ENCODE measurements around the gene SLC51B. TPM values are rescaled to one million over a fixed set of nuclear protein-coding genes. Genes with fewer than 3 reads are reported as not detected.
"Not testable (repeated sequence)": the region's sequence is repeated elsewhere in the genome, so short reads cannot be mapped to it uniquely, and the experiment has no call there.

The SLC51B gene
- total RNA-seq, 1 donor, result 0.10 TPM

DNA sequence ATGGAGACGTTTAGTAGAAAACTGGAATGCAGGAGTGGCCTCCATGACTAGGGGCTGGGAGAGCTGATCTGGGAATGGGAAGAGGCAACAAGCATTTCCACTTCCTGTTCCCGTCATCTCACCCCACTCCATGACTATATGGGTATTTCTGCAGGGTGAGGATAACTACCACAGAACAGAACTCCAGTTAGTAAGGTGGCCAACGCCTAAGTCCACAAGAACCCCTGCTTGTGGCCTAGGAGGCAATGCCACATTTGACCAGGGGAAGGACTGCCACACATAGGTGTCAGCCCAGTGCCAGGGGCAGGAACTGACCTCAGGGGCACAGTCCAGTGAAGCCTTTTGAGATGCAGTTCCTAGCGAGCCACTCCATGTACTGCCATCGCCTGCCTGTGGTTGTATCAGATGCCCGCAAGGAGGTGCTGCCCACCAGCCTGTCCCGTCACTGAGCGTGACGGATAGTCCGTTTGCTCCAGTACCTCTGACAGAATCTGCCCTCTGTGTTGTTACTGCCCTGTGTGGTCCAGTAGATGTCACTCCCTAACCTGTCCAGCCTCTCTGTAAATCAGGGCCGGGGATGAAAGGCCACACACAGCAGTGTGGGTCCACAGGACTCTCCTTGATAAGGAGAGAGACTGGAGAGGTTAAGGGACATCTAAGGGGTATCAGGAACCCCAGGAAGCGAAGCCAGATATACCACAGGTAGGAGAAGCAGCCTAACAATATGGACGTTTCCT, 12.2 kb upstream of the SLC51B start:
- Histone ChIP-seq H3K4me3 (ENCODE audit: low read length) (no peak overlapping the region), H3K9me3 (ENCODE audit: low read depth, low read length) (no peaks in the 10 kb centered on the region), H3K27me3 (ENCODE audit: insufficient read depth, low read length) (peaks cover 2% of the 10 kb centered on the region), H3K4me1 (ENCODE audit: insufficient read depth, low read length) (peaks cover 24% of the 10 kb centered on the region)

DNA sequence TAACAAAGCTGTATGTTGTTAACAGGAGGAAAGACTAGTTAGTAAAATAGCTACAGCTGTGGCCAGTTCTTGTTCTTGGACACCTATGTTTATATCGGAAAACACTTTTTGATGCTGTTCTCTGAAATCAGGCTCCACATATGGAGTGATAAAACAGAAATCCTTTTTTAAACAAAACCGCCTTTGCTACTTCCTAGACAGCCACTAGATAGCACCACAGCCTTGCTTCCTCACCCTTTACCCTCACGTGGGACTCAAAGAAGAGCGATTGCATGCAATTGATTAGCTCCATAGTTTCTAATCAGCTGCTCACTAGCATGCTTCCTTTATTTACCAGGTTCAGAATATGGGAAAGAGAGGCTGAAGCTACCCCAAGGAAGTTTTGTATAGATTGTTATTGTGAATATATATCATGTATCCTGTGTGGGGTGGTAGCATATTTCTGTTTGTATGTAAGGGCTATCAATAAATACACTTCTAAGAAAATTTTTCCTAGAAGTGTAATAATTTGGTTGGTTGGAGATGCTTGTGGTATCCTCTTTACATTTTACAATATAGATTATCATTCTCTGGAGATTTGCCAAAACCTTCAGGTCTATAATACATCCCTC, 11.4 kb upstream of the SLC51B start:
- Histone ChIP-seq H3K27me3 (ENCODE audit: insufficient read depth, low read length) (peaks cover 2% of the 10 kb centered on the region), H3K9me3 (ENCODE audit: low read depth, low read length) (no peaks in the 10 kb centered on the region), H3K4me1 (ENCODE audit: insufficient read depth, low read length) (peaks cover 16% of the 10 kb centered on the region), H3K4me3 (ENCODE audit: low read length) (no peak overlapping the region)

DNA sequence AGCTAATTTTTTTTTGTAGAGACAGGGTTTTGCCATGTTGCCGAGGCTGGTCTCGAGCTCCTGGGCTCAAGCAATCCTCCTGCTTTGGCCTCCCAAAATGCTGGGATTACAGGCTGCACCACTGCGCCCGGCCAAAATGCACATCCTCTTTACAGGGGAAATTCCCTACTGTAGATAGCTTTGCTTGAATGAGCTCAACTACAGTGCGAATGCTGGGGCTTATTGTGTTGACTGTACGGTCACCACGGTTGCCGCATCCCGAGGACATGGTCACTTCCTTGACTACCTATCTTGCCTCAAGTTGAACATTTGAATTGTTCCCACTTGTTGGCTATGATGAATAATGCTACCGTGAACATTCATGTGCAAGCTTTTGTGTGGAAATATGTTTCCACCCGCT, 10.5 kb upstream of the SLC51B start:
- peaks cover 2% of the 10 kb centered on the region for H3K27me3 ChIP-seq (ENCODE audit: insufficient read depth, low read length)
- H3K4me1 ChIP-seq (ENCODE audit: insufficient read depth, low read length), result peaks cover 13% of the 10 kb centered on the region
- no peaks in the 10 kb centered on the region for H3K9me3 ChIP-seq (ENCODE audit: low read depth, low read length)
- no peak overlapping the region for H3K4me3 ChIP-seq (ENCODE audit: low read length)

DNA sequence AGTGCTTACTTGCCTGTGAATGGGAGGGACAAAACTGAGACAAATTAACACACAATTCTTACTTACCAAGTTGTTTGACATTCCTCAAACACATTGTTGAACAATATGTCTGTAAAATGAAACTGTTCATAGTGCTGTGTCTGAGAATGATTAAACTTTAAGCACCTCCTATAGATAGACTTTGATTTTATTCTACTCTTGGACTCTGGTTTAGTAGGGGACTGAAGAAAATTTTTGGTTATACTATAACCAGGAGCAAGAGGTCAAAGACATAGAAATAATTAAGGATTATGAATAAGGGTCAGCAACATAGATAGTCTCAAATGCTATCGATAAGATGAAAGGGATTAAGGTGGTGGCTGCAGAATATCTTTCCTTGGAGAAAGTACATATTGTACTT, 7.9 kb upstream of the SLC51B start:
- no peaks in the 10 kb centered on the region for H3K9me3 ChIP-seq (ENCODE audit: low read depth, low read length)
- H3K27me3 ChIP-seq (ENCODE audit: insufficient read depth, low read length), result peaks cover under 1% of the 10 kb centered on the region
- H3K4me1 ChIP-seq (ENCODE audit: insufficient read depth, low read length), result peaks cover 11% of the 10 kb centered on the region
- no peak overlapping the region for H3K4me3 ChIP-seq (ENCODE audit: low read length)

DNA sequence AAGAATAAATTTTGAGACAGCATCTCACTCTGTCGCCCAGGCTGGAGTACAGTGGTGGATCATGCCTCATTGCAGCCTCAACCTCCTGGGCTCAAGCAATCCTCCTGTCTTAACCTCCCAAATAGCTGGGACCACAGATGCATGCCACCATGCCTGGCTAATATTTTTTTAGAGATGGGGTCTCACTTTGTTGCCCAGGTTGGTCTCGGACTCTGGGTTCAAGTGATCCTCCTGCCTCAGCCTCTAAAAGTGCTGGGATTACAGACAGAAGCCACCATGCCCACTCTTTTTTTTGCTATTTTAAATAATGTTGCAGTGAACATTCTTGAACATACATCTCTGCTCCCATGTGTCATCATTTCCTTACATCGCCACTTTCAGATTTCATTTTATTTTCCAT, 6.8 kb upstream of the SLC51B start:
- no peaks in the 10 kb centered on the region for H3K27me3 ChIP-seq (ENCODE audit: insufficient read depth, low read length)
- peaks cover 4% of the 10 kb centered on the region for H3K4me1 ChIP-seq (ENCODE audit: insufficient read depth, low read length)
- no peaks in the 10 kb centered on the region for H3K9me3 ChIP-seq (ENCODE audit: low read depth, low read length)
- H3K4me3 ChIP-seq (ENCODE audit: low read length), result no peak overlapping the region

DNA sequence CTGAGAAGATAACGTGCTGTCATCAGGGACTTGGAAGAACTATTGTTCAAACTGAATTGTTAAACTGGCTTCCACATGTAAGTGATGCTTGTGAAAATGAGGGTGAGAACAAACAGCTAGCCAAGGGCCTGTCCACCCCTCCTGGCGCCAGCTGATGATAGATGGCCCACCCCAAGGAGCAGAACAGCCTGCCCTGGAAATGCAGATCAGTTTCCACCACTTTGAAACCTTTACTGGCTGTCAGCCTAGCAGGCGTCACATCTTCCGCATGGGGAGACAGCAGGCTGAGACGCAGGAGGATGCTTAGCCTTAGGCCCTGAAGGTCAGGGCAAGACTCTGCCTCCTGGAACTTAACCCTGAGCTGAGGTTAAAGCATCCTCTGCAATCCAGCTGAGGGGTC, 6.4 kb upstream of the SLC51B start:
- H3K9me3 ChIP-seq (ENCODE audit: low read depth, low read length), result no peaks in the 10 kb centered on the region
- H3K4me3 ChIP-seq (ENCODE audit: low read length), result no peak overlapping the region
- H3K27me3 ChIP-seq (ENCODE audit: insufficient read depth, low read length), result no peaks in the 10 kb centered on the region
- H3K4me1 ChIP-seq (ENCODE audit: insufficient read depth, low read length), result no peaks in the 10 kb centered on the region

DNA sequence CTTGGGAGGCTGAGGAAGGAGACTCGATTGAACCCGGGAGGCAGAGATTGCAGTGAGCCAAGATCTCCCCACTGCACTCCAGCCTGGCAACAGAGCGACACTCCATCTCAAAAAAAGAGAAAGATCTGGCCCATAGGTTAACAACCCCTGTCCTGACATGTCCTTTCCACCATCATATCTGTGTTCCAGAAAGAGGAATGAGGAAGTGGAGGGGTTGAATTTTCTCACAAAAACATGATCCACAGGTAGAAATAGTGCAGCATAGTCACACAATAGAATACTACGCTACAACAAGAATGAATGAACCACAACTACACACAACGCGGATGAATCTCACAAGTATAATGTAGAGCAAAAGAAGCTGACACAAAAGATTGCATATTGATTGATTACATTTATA, 4.7 kb upstream of the SLC51B start:
- no peaks in the 10 kb centered on the region for H3K9me3 ChIP-seq (ENCODE audit: low read depth, low read length)
- H3K4me3 ChIP-seq (ENCODE audit: low read length), result no peak overlapping the region
- H3K4me1 ChIP-seq (ENCODE audit: insufficient read depth, low read length), result no peaks in the 10 kb centered on the region
- no peaks in the 10 kb centered on the region for H3K27me3 ChIP-seq (ENCODE audit: insufficient read depth, low read length)

DNA sequence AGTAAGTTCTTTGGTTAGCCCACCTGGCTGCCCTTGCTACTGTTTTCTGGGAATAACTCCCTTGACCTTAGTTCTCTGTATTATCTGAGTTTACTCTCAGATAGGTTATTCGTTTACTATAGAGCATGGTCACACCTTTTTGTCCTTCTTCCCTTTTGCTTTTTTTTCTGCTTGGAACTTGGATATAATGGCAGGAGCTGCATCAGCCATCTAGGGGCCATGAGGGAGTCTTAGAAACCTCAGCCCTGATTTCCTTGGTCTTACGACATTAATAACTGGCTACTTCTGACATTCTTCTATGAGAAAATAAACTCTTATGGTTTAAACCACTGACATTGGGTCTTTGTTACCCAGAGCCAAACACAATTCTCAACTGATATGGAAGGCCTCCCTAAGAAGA, 3.4 kb upstream of the SLC51B start:
- Histone ChIP-seq H3K9me3 (ENCODE audit: low read depth, low read length) (no peaks in the 10 kb centered on the region), H3K27me3 (ENCODE audit: insufficient read depth, low read length) (no peaks in the 10 kb centered on the region), H3K4me1 (ENCODE audit: insufficient read depth, low read length) (no peaks in the 10 kb centered on the region), H3K4me3 (ENCODE audit: low read length) (no peak overlapping the region)

DNA sequence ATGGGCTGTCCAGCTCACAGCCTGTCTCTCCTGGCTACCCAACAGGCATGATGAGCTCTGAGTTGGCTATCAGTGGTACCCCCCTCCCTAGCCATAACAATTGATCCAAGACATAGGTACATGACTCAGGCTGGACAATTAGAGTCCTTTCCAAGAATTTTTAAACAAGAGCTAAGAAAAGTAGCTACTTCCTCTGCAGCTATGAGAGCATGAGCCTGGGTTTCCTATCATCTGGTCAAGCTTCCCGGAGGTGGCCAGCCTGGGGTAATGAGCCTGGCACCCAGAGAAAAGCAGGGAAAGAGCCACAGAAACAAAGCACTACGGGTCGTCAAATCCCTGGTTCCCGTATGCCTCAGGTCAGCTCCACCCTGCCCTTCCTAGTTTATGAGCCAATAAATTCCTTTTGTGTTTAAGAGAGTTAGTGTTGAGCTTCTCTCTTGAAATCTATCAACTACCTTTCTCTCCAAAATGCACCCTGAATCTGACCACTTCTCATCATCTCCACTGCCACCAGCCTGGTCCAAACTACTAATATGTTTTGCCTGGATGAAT, 2.3 kb upstream of the SLC51B start:
- no peaks in the 10 kb centered on the region for H3K27me3 ChIP-seq (ENCODE audit: insufficient read depth, low read length)
- H3K4me1 ChIP-seq (ENCODE audit: insufficient read depth, low read length), result no peaks in the 10 kb centered on the region
- H3K9me3 ChIP-seq (ENCODE audit: low read depth, low read length), result no peaks in the 10 kb centered on the region
- H3K4me3 ChIP-seq (ENCODE audit: low read length), result no peak overlapping the region

DNA sequence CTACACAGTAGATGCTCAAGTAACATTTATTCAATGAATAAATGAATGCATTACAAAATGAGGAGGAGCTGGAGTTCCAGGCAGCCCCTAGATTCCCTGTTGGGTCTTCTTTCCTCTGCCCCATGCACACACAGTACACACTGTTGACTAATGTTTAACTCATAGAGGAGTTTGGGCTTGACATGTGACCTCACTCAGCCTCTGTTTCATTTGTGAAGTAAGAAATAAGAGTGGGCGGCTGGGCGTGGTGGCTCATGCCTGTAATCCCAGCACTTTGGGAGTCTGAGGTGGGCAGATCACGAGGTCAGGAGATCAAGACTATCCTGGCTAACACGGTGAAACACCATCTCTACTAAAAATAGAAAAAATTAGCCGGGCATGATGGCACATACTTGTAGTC, 969 bp upstream of the SLC51B start:
- not testable (repeated sequence) for H3K27me3 ChIP-seq (ENCODE audit: insufficient read depth, low read length); H3K4me1 ChIP-seq (ENCODE audit: insufficient read depth, low read length); H3K9me3 ChIP-seq (ENCODE audit: low read depth, low read length); H3K4me3 ChIP-seq (ENCODE audit: low read length)

DNA sequence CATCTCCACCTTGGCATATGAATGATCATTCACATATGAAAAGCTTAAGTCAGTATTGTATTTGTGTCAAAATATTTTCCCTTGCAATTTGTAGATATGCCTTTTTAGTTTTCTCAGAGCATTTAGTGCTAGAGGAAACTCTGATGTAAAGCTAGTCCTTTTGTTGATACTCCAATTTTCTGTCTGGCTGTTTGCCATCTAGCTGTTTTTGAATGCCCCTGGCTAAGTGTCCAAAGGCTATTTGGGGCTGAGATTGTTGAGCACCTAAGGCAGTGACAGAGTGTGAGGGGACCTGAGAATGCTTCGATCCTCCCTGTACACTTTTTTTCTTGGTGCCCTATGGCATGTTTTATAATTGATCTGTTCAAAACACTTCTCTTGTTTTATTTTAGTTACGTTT, 3.1 kb downstream of the SLC51B start:
- Histone ChIP-seq H3K27me3 (ENCODE audit: insufficient read depth, low read length) (no peaks in the 10 kb centered on the region), H3K4me1 (ENCODE audit: insufficient read depth, low read length) (peaks cover 13% of the 10 kb centered on the region), H3K4me3 (ENCODE audit: low read length) (no peak overlapping the region), H3K9me3 (ENCODE audit: low read depth, low read length) (no peaks in the 10 kb centered on the region)

DNA sequence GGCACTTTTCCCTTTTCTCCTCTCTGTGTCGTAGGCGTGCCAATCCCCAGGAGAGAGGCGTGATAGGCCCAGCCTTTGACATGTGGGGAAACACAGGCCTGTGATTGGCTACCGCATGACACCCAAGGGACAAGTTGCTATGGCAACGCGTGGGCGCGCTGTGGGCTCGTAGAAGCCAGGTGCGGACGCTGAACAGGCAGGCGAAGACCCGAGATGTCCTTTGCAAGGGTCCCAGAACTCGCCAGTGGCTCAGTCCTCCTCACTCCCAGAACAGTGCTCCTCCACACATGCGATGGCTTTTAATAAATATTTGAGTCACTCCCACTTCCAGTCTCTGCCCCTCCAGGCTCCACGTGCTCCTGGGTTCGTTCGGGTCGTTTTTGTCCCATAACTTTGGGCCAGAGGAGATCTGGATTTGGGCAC, 4.2 kb downstream of the SLC51B start:
- Histone ChIP-seq H3K27me3 (ENCODE audit: insufficient read depth, low read length) (no peaks in the 10 kb centered on the region), H3K9me3 (ENCODE audit: low read depth, low read length) (no peaks in the 10 kb centered on the region), H3K4me3 (ENCODE audit: low read length) (no peak overlapping the region), H3K4me1 (ENCODE audit: insufficient read depth, low read length) (peaks cover 13% of the 10 kb centered on the region)

DNA sequence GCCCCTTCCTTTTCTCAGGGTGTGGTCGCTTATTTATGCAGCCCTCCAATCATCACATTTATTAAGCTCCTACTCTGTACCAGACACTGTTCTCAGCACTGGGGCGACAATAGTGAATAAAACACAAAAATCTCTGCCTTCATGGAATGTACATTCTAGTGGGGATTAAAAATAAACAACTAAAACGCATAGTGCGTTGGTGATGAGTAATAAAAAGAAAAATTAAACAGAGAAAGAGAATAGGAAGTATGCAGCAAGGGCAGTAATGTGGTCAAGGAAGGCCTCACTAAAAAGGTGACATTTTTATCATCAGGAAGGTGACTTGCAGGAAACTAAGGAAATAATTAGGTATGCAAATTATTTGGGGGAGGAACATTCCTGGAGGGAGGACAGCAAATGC, 5.1 kb downstream of the SLC51B start:
- no peaks in the 10 kb centered on the region for H3K27me3 ChIP-seq (ENCODE audit: insufficient read depth, low read length)
- peaks cover 13% of the 10 kb centered on the region for H3K4me1 ChIP-seq (ENCODE audit: insufficient read depth, low read length)
- no peaks in the 10 kb centered on the region for H3K9me3 ChIP-seq (ENCODE audit: low read depth, low read length)
- H3K4me3 ChIP-seq (ENCODE audit: low read length), result no peak overlapping the region

DNA sequence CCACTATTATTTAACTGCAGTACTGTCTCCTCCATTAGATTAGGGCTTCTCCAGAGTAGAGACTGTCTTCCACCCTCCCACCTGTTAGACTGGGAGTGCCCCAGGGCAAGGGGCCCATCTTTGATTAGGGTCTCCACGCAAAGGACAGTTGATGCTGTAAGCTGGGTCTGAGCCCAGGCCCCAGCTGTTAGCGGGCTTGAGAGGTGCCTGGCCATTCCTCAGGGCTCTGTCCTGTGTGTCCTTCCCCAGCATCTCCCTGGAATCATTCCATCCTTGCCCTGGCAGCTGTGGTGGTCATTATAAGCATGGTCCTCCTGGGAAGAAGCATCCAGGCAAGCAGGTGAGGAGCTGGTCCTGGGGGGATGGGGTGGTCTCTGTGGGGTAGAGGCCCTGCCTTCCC, 6.1 kb downstream of the SLC51B start:
- Histone ChIP-seq H3K9me3 (ENCODE audit: low read depth, low read length) (no peaks in the 10 kb centered on the region), H3K4me3 (ENCODE audit: low read length) (no peak overlapping the region), H3K27me3 (ENCODE audit: insufficient read depth, low read length) (no peaks in the 10 kb centered on the region), H3K4me1 (ENCODE audit: insufficient read depth, low read length) (peaks cover 13% of the 10 kb centered on the region)

DNA sequence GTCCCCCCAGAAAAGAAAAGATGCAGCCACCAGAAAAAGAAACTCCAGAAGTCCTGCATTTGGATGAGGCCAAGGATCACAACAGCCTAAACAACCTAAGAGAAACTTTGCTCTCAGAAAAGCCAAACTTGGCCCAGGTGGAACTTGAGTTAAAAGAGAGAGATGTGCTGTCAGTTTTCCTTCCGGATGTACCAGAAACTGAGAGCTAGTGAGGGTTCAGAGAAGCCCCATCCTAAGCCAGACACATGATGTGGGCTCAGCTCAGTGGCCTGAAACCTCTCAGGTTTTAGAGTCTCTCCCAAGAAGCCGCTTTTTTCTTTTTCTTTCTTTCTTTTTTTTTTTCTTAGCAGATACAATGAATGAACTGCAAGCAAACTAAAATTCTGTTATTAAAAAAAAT, 7.8 kb downstream of the SLC51B start:
- peaks cover 13% of the 10 kb centered on the region for H3K4me1 ChIP-seq (ENCODE audit: insufficient read depth, low read length)
- no peaks in the 10 kb centered on the region for H3K9me3 ChIP-seq (ENCODE audit: low read depth, low read length)
- H3K4me3 ChIP-seq (ENCODE audit: low read length), result no peak overlapping the region
- H3K27me3 ChIP-seq (ENCODE audit: insufficient read depth, low read length), result no peaks in the 10 kb centered on the region
